Suprapubic skin (tissue), 4 donors: ENCODE data around the gene OR52E8.

Experiments
- CTCF ChIP-seq, 2 donors: fragments of 200-600 bp in 1 of 2; fragments of 450-650 bp in 1 of 2; sonication (generic) in 1 of 2; IDR thresholded peaks; one replicate each; pipeline ENCODE4 v1.5.1; 2016 to 2019; ENCODE audit warnings: antibody characterized with exemption in 2 of 2, mild to moderate bottlenecking in 1 of 2, moderate library complexity in 1 of 2
- EP300 ChIP-seq: sonication (generic); formaldehyde crosslinking; IDR thresholded peaks from one replicate; pipeline ENCODE4 v1.6.1; 2017; ENCODE audit warnings: antibody characterized with exemption
- POLR2A ChIP-seq, 2 donors: fragments of 450-650 bp; IDR thresholded peaks; one replicate each; pipeline ENCODE4 v1.6.1; 2017; ENCODE audit warnings: antibody characterized with exemption in 2 of 2, mild to moderate bottlenecking in 2 of 2, moderate library complexity in 2 of 2
- POLR2AphosphoS5 ChIP-seq, 3 donors: sonication (generic); formaldehyde crosslinking; IDR thresholded peaks; one replicate each; pipeline ENCODE4 v1.6.1; 2017; ENCODE audit warnings: antibody characterized with exemption in 3 of 3

DNA sequence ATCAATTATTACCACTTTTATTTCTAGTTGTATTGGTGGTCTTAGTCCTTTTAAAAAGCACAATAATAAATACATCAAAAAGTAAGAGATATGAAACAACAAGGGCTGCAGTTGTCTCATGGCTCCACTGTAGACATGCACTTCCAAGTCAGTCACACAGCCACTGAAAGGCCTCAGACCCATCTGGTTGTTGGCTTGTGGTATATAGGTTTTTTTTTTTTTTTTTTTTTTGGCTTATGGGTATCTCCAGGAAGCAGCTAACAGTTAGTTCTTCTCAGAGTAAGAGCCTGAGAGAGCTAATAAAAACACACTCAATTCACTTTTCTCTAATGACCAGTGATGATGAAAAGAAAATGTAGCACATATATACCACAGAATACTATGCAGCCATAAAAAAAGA is 9.8 kb downstream of the OR52E8 start:
- TF ChIP-seq POLR2A (IDR thresholded peaks at IDR 0.05) (no peak), CTCF (IDR thresholded peaks at IDR 0.05) (no peak), EP300 (no peak), POLR2AphosphoS5 (IDR thresholded peaks at IDR 0.05) (no peak)
